OCI-LY7 (cell line): Measurements from ENCODE around the gene UBA1.

Experiments used
- EZH2phosphoT487 ChIP-seq: fragments of 200-600 bp; sonication (generic); IDR thresholded peaks from 2 replicates; pipeline ENCODE4 v1.6.1; 2018; ENCODE audit warnings: low read depth, borderline replicate concordance, mild to moderate bottlenecking, mixed run types, antibody characterized with exemption, low read length, moderate library complexity, mixed read lengths
- TF ChIP-seq, protein P1 (sequence below): fragments of 200-600 bp; sonication (generic); conservative IDR thresholded peaks from 2 replicates; pipeline ENCODE4 v1.5.1; 2014; ENCODE audit warnings: mild to moderate bottlenecking, antibody characterized with exemption, low read length, moderate library complexity, mixed read lengths

DNA sequence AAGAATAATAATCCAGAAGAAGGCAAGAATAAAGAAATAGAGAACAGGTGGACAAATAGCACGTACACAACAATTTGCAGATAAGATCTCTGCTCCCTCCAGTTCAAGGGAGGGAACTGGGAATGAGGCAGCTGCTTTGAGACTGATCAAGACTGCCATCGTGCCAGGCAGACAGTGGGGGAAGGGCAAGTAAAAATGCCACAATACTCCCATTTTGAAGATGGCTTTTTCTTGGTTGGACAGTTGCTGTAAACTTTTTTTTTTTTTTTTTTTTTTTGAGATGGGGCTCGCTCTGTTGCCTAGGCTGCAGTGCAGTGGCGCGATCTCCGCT is 56.4 kb downstream of the UBA1 start:
- TF ChIP-seq, protein P1, sequence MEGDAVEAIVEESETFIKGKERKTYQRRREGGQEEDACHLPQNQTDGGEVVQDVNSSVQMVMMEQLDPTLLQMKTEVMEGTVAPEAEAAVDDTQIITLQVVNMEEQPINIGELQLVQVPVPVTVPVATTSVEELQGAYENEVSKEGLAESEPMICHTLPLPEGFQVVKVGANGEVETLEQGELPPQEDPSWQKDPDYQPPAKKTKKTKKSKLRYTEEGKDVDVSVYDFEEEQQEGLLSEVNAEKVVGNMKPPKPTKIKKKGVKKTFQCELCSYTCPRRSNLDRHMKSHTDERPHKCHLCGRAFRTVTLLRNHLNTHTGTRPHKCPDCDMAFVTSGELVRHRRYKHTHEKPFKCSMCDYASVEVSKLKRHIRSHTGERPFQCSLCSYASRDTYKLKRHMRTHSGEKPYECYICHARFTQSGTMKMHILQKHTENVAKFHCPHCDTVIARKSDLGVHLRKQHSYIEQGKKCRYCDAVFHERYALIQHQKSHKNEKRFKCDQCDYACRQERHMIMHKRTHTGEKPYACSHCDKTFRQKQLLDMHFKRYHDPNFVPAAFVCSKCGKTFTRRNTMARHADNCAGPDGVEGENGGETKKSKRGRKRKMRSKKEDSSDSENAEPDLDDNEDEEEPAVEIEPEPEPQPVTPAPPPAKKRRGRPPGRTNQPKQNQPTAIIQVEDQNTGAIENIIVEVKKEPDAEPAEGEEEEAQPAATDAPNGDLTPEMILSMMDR = no peak
- no peak for TF ChIP-seq EZH2phosphoT487
